Measurements from ENCODE around the gene GLCE.
"Not testable (repeated sequence)": the region's sequence is repeated elsewhere in the genome, so short reads cannot be mapped to it uniquely, and the experiment has no call there.

The GLCE gene

GRCh38 chr15:69150336-69150735 lies 10.1 kb upstream of the GLCE start:
- no peak for TF ChIP-seq CTCF (IDR thresholded peaks at IDR 0.05; ENCODE audit: insufficient read depth, low read depth, low read length, missing control alignments)
- no peak for DNase-seq (ENCODE audit: low read depth)
- H3K4me3 ChIP-seq (ENCODE audit: low read length), result no peak overlapping the region

- H3K4me3 ChIP-seq (ENCODE audit: low read length), result no peak overlapping the region
- DNase-seq (ENCODE audit: low read depth), result no peak
- TF ChIP-seq CTCF (IDR thresholded peaks at IDR 0.05; ENCODE audit: insufficient read depth, low read depth, low read length, missing control alignments), result no peak
Measured at GRCh38 chr15:69150841-69151240, 9.6 kb upstream of the GLCE start.

- DNase-seq (ENCODE audit: low read depth), result no peak
- no peak for TF ChIP-seq CTCF (IDR thresholded peaks at IDR 0.05; ENCODE audit: insufficient read depth, low read depth, low read length, missing control alignments)
- H3K4me3 ChIP-seq (ENCODE audit: low read length), result no peak overlapping the region
Measured at GRCh38 chr15:69153046-69153445, 7.4 kb upstream of the GLCE start.

GRCh38 chr15:69153587-69153986 lies 6.8 kb upstream of the GLCE start:
- DNase-seq (ENCODE audit: low read depth); H3K4me3 ChIP-seq (ENCODE audit: low read length): not testable (repeated sequence)

GRCh38 chr15:69154078-69154477 lies 6.4 kb upstream of the GLCE start:
- DNase-seq (ENCODE audit: low read depth), result no peak
- H3K4me3 ChIP-seq (ENCODE audit: low read length), result no peak overlapping the region
- no peak for TF ChIP-seq CTCF (IDR thresholded peaks at IDR 0.05; ENCODE audit: insufficient read depth, low read depth, low read length, missing control alignments)

GRCh38 chr15:69154684-69155083 lies 5.8 kb upstream of the GLCE start:
- TF ChIP-seq CTCF (IDR thresholded peaks at IDR 0.05; ENCODE audit: insufficient read depth, low read depth, low read length, missing control alignments), result no peak

GRCh38 chr15:69156736-69157381 lies 3.6 kb upstream of the GLCE start:
- no peak for TF ChIP-seq CTCF (IDR thresholded peaks at IDR 0.05; ENCODE audit: insufficient read depth, low read depth, low read length, missing control alignments)
- no peak for DNase-seq (ENCODE audit: low read depth)

More at GRCh38 chr15:69154684-69155083, 5.8 kb upstream of the GLCE start:
- peak; percentile 77 for DNase-seq (ENCODE audit: low read depth)
- H3K4me3 ChIP-seq (ENCODE audit: low read length), result no peak overlapping the region

More at GRCh38 chr15:69156736-69157381, 3.6 kb upstream of the GLCE start:
- H3K4me3 ChIP-seq (ENCODE audit: low read length), result no peak overlapping the region

Data from epithelial cell of esophagus (primary cell).